Glutamatergic neuron (in vitro differentiated cells): Measurements from ENCODE around the gene CDK4. TPM values are rescaled to one million over a fixed set of nuclear protein-coding genes. Genes with fewer than 3 reads are reported as not detected.

ENCODE experiments used
- DNase-seq: peaks from one replicate; pipeline ENCODE4 v3.0.0; 2022
- H3K27ac Mint-ChIP-seq: one replicate; pipeline ENCODE4 v1.8.0; 2020; ENCODE audit warnings: mild to moderate bottlenecking, mixed read lengths, inconsistent platforms; ENCODE audit not compliant: unreplicated experiment
- H3K27me3 Mint-ChIP-seq: one replicate; pipeline ENCODE4 v1.8.0; 2020; ENCODE audit warnings: mild to moderate bottlenecking, moderate library complexity, mixed read lengths, inconsistent platforms; ENCODE audit not compliant: unreplicated experiment
- H3K36me3 Mint-ChIP-seq: one replicate; pipeline ENCODE4 v1.8.0; 2020; ENCODE audit warnings: mild to moderate bottlenecking, mixed read lengths, inconsistent platforms; ENCODE audit not compliant: unreplicated experiment
- H3K4me1 Mint-ChIP-seq: one replicate; pipeline ENCODE4 v1.8.0; 2020; ENCODE audit warnings: mild to moderate bottlenecking, low read depth, mixed read lengths, inconsistent platforms; ENCODE audit not compliant: unreplicated experiment
- H3K4me3 Mint-ChIP-seq: one replicate; pipeline ENCODE4 v1.8.0; 2020; ENCODE audit warnings: mild to moderate bottlenecking, mixed read lengths, inconsistent platforms; ENCODE audit not compliant: unreplicated experiment
- H3K9me3 Mint-ChIP-seq: one replicate; pipeline ENCODE4 v1.8.0; 2020; ENCODE audit warnings: mild to moderate bottlenecking, moderate library complexity, mixed read lengths, inconsistent platforms; ENCODE audit not compliant: unreplicated experiment
- CTCF ChIP-seq: fragments of 200-600 bp; sonication (generic); IDR thresholded peaks from one replicate; pipeline ENCODE4 v1.5.0; 2021; ENCODE audit not compliant: partially characterized antibody, unreplicated experiment
- long read RNA-seq: library from polyadenylated mRNA; unstranded; transcript quantifications from one replicate; pipeline ENCODE4 v2.0.0, GENCODE V29; 2020; ENCODE audit not compliant: unreplicated experiment
- total RNA-seq: library from RNA; stranded (reverse); fragmentation: NEBNext Ultra II Directional; extraction: Animal tissue kit (Norgen Biotek cat#: 25700); gene quantifications from one replicate; pipeline ENCODE4 v1.2.1, GENCODE V29; 2021; ENCODE audit not compliant: unreplicated experiment

CDK4 gene
- 123 TPM for total RNA-seq
- long read RNA-seq, transcript CDK4-201 (8 exons, 2,076 nt): major isoform, 94 of 116 reads
- long read RNA-seq, transcript CDK4-203 (7 exons, 776 nt): minor isoform, 10 of 116 reads
- long read RNA-seq, partial matches to known transcripts: 6 of 116 reads
- long read RNA-seq, other reads (novel, unspliced or antisense): 6 of 116 reads

GRCh38 chr12:57751788-57752667 lies at the start of gene CDK4:
Gene CDK4 (minus strand): TSS chr12:57752310. CDS start chr12:57751717, 593 bp downstream.
- H3K27me3 Mint-ChIP-seq: peaks cover 19% of the 10 kb centered on the region
- peak within 1 kb of the TSS; percentile 100 for H3K4me3 Mint-ChIP-seq
- H3K9me3 Mint-ChIP-seq: peaks cover 22% of the 10 kb centered on the region
- TF ChIP-seq CTCF: no peak
- peaks cover 8% of the 10 kb centered on the region for H3K36me3 Mint-ChIP-seq
- DNase-seq: peak; percentile 99
- H3K27ac Mint-ChIP-seq: peak within 1 kb of the TSS; percentile 100
- H3K4me1 Mint-ChIP-seq: peaks cover 28% of the 10 kb centered on the region

- Mint-ChIP-seq H3K4me1 (no peaks in the 10 kb centered on the region), H3K9me3 (no peaks in the 10 kb centered on the region), H3K27ac (no peak overlapping the region), H3K36me3 (no peaks in the 10 kb centered on the region), H3K27me3 (peaks cover 1% of the 10 kb centered on the region), H3K4me3 (no peak overlapping the region)
- DNase-seq: no peak
- no peak for TF ChIP-seq CTCF
Measured at GRCh38 chr12:57800965-57801364, 48.9 kb upstream of the CDK4 start.

- Mint-ChIP-seq H3K9me3 (no peaks in the 10 kb centered on the region), H3K36me3 (no peaks in the 10 kb centered on the region), H3K4me1 (no peaks in the 10 kb centered on the region), H3K27ac (no peak overlapping the region), H3K27me3 (peaks cover 2% of the 10 kb centered on the region), H3K4me3 (no peak overlapping the region)
- no peak for DNase-seq
- TF ChIP-seq CTCF: no peak
Measured at GRCh38 chr12:57797933-57798332, 45.8 kb upstream of the CDK4 start.

GRCh38 chr12:57796996-57797395 lies 44.9 kb upstream of the CDK4 start:
- H3K4me3 Mint-ChIP-seq: no peak overlapping the region
- H3K9me3 Mint-ChIP-seq: no peaks in the 10 kb centered on the region
- peaks cover 2% of the 10 kb centered on the region for H3K27me3 Mint-ChIP-seq
- no peaks in the 10 kb centered on the region for H3K36me3 Mint-ChIP-seq
- H3K27ac Mint-ChIP-seq: no peak overlapping the region
- no peak for DNase-seq
- TF ChIP-seq CTCF: no peak
- H3K4me1 Mint-ChIP-seq: no peaks in the 10 kb centered on the region

GRCh38 chr12:57795354-57795753 lies 43.2 kb upstream of the CDK4 start:
- no peaks in the 10 kb centered on the region for H3K36me3 Mint-ChIP-seq
- no peak overlapping the region for H3K4me3 Mint-ChIP-seq
- no peaks in the 10 kb centered on the region for H3K4me1 Mint-ChIP-seq
- DNase-seq: no peak
- no peaks in the 10 kb centered on the region for H3K9me3 Mint-ChIP-seq
- H3K27me3 Mint-ChIP-seq: peaks cover 2% of the 10 kb centered on the region
- no peak overlapping the region for H3K27ac Mint-ChIP-seq
- TF ChIP-seq CTCF: no peak
